GM18861 (cell line): ENCODE data around the gene SLC7A11.
A peak's percentile ranks its signal among the peaks of the same experiment; 100 is the strongest.

Source experiments
- ATAC-seq: cut with Tn5 transposase; IDR thresholded peaks from one replicate; pipeline ENCODE4 v1.9.1; 2021; ENCODE audit not compliant: unreplicated experiment

The SLC7A11 gene

GRCh38 chr4:138174981-138175794, 67.0 kb downstream of the SLC7A11 start:
- ATAC-seq = no peak

GRCh38 chr4:138164208-138164607, 77.9 kb downstream of the SLC7A11 start:
- ATAC-seq = no peak

- ATAC-seq = no peak
Measured at GRCh38 chr4:138163171-138163570, 79.0 kb downstream of the SLC7A11 start.

- ATAC-seq = no peak
Measured at GRCh38 chr4:138162259-138162658, 79.9 kb downstream of the SLC7A11 start.

- ATAC-seq = no peak
Measured at GRCh38 chr4:138161351-138161750, 80.8 kb downstream of the SLC7A11 start.

- ATAC-seq = no peak
Measured at GRCh38 chr4:138158746-138159297, 83.3 kb downstream of the SLC7A11 start.

- ATAC-seq = no peak
Measured at GRCh38 chr4:138140879-138141278, 101.3 kb downstream of the SLC7A11 start.

- ATAC-seq = no peak
Measured at GRCh38 chr4:138138774-138139173, 103.4 kb downstream of the SLC7A11 start.

GRCh38 chr4:138135610-138136009, 106.5 kb downstream of the SLC7A11 start:
- ATAC-seq = no peak

- ATAC-seq = no peak
Measured at GRCh38 chr4:138118270-138118669, 123.9 kb downstream of the SLC7A11 start.

GRCh38 chr4:138115053-138115452, 127.1 kb downstream of the SLC7A11 start:
- no peak for ATAC-seq

- ATAC-seq = peak; percentile 99
Measured at GRCh38 chr4:138114434-138114833, 127.7 kb downstream of the SLC7A11 start.
